ENCODE measurements around the gene ARSA. TPM values are rescaled to one million over a fixed set of nuclear protein-coding genes. Genes with fewer than 3 reads are reported as not detected.

Gene ARSA
- total and polyA plus RNA-seq, 2 of the 13 experiments (the other 11 are each of a cell fraction or from before 2014, with no cell fraction given), result 9.0 to 11.5 TPM

DNA sequence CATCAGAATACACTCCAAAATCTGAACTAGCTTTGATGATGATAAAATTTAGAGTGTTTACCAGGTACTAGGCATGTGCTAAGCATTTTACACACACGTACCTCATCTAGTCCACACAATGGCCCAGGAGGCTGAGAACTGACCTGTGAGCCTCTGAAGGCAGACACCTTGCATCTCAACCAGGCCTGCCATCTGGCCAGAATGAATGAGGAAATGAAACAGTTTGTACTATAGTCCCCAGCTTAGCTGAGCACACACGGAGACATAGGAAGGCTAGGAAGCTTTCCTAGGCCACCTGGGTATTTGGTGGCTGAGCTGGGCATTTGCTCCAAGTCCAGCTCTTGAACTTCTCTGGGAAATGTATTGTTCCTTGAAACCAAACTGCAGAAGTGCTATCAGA, 37.8 kb upstream of the ARSA start:
- 34% methylated on average over 2 of the region's 2 CpGs for WGBS (ENCODE audit: low lambda C conversion rate)
- H4K20me1 ChIP-seq (ENCODE audit: insufficient read depth, low read length), result no peaks in the 10 kb centered on the region
- no TSS peak for BruUV-seq (replicated peaks)
- H3K4me2 ChIP-seq (ENCODE audit: low read depth, low read length), result no peak overlapping the region
- no peaks in the 10 kb centered on the region for H3K9me3 ChIP-seq (ENCODE audit: low read length)
- DNase-seq (ENCODE audit: low spot score) (no peak), ATAC-seq (no peak), FAIRE-seq (no peak)
- H3K9ac ChIP-seq (ENCODE audit: insufficient read depth, low read depth, low read length), result no peak overlapping the region
- in situ Hi-C loops (cut with HindIII; ENCODE audit: extremely low pct_ligation_motif_present, low pct_unique_long_range_greater_than_20kb) (no loop called here), intact Hi-C loops (cut with micrococcal nuclease; ENCODE audit: unreplicated experiment) (no loop called here)
- H3K4me1 ChIP-seq (ENCODE audit: insufficient read depth, low read length), result no peaks in the 10 kb centered on the region
- POLR2A ChIA-PET, result interaction anchor here (1.5 kb wide), 1 partner anchor 24 kb away, joined by 7 read pairs; no protein-coding TSS in a partner anchor
- H2AFZ ChIP-seq (ENCODE audit: low read length), result no peak overlapping the region
- H3K27me3 ChIP-seq (ENCODE audit: control insufficient read depth in 1 of 2, insufficient read depth in 2 of 2, low read length in 2 of 2), result peaks cover 0 to 4% of the 10 kb centered on the region in 2 experiments; a peak in 3 of 5 replicates
- CTCF ChIA-PET (ENCODE audit: low intra/inter-chr PET ratio, low total read pairs), result no interaction called here
- H3K79me2 ChIP-seq (ENCODE audit: insufficient read depth, low read length), result no peaks in the 10 kb centered on the region
- H3K4me3 ChIP-seq (replicated peaks in 1 of 3; ENCODE audit: insufficient read depth in 1 of 3, low read depth in 2 of 3, low read length in 3 of 3), result no peak overlapping the region
- TF ChIP-seq RFX5 (IDR thresholded peaks at IDR 0.05; ENCODE audit: low read depth, low read length) (no peak), TBP (CRISPR knock-in tag; IDR thresholded peaks at IDR 0.05) (no peak), ZNF879 (CRISPR knock-in tag; IDR thresholded peaks at IDR 0.05) (no peak), ZNF574 (CRISPR knock-in tag; IDR thresholded peaks at IDR 0.05) (no peak), NR2F6 (IDR thresholded peaks at IDR 0.05) (no peak), NR2F6 (CRISPR knock-in tag; IDR thresholded peaks at IDR 0.05) (no peak)
- H3K36me3 ChIP-seq (replicated peaks in 1 of 2; ENCODE audit: control insufficient read depth in 1 of 2, insufficient read depth in 2 of 2, low read length in 2 of 2), result no peaks in the 10 kb centered on the region
- no peak overlapping the region for H3K27ac ChIP-seq (ENCODE audit: extremely low read length, insufficient read depth, low read length)

DNA sequence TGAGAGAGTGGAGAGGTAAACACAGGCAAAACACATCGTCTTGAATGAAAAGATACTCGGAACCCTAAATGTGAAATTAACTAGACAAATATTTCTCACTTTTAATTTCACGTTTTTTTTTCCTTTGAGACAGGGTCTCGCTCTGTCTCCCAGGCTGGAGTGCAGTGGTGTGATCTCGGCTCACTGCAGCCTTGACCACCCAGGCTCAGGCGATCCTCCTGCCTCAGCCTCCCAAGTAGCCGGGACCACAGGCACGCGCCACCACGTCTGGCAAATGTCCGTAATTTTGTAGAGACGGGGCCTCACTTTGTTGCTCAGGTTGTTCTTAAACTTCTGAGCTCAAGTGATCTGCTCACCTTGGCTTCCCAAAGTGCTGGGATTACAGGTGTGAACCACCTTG, 37.3 kb upstream of the ARSA start:
- no peak for ATAC-seq
- TF ChIP-seq ZNF619 (CRISPR knock-in tag; IDR thresholded peaks at IDR 0.05), result no peak
- TF ChIP-seq ZNF777 (CRISPR knock-in tag; IDR thresholded peaks at IDR 0.05), result no peak
- no peak overlapping the region for H3K4me2 ChIP-seq (ENCODE audit: low read depth, low read length)
- H3K4me1 ChIP-seq (ENCODE audit: insufficient read depth, low read length), result no peaks in the 10 kb centered on the region
- no peak for DNase-seq (ENCODE audit: low spot score)
- H4K20me1 ChIP-seq (ENCODE audit: insufficient read depth, low read length), result no peaks in the 10 kb centered on the region
- ChIA-PET POLR2A (interaction anchor here (1.5 kb wide), 1 partner anchor 23 kb away, joined by 7 read pairs; no protein-coding TSS in a partner anchor), CTCF (ENCODE audit: low intra/inter-chr PET ratio, low total read pairs) (no interaction called here)
- H2AFZ ChIP-seq (ENCODE audit: low read length), result no peak overlapping the region
- BruUV-seq (replicated peaks), result no TSS peak
- H3K4me3 ChIP-seq (replicated peaks in 1 of 3; ENCODE audit: insufficient read depth in 1 of 3, low read depth in 2 of 3, low read length in 3 of 3), result no peak overlapping the region
- H3K27ac ChIP-seq (ENCODE audit: extremely low read length, insufficient read depth, low read length), result no peak overlapping the region
- intact Hi-C loops (cut with micrococcal nuclease; ENCODE audit: unreplicated experiment) (no loop called here), in situ Hi-C loops (cut with HindIII; ENCODE audit: extremely low pct_ligation_motif_present, low pct_unique_long_range_greater_than_20kb) (no loop called here)
- no peaks in the 10 kb centered on the region for H3K36me3 ChIP-seq (replicated peaks in 1 of 2; ENCODE audit: control insufficient read depth in 1 of 2, insufficient read depth in 2 of 2, low read length in 2 of 2)
- H3K27me3 ChIP-seq (ENCODE audit: control insufficient read depth in 1 of 2, insufficient read depth in 2 of 2, low read length in 2 of 2), result no peaks in the 10 kb centered on the region
- no peak for FAIRE-seq
- no peak overlapping the region for H3K9ac ChIP-seq (ENCODE audit: insufficient read depth, low read depth, low read length)
- H3K79me2 ChIP-seq (ENCODE audit: insufficient read depth, low read length), result no peaks in the 10 kb centered on the region
- 69% methylated on average over 12 of the region's 12 CpGs for WGBS (ENCODE audit: low lambda C conversion rate)
- no peaks in the 10 kb centered on the region for H3K9me3 ChIP-seq (ENCODE audit: low read length)

All from HepG2 (cell line).